ENCODE data around the gene POC1B.

The POC1B gene

DNA sequence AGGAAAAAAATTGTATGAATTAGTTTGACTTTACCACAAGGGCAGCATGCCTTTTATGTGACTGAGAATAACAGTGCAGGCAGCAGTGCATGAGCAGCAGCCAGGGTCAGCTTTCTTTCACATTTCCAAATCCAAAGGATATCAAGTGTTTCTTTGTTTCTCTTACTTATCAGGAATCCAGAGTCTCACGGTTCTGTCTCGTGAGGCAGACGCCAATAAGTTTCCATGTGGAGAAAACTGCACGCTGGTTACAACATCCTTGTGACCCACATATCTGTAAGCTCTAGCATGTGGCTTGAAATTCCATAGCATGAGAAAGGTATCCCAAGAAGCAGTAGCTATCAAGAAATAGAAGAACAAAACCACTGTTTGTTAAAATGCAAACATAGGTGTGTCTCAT is 28.8 kb downstream of the POC1B start:
- no peak for DNase-seq (ENCODE audit: low spot score)

DNA sequence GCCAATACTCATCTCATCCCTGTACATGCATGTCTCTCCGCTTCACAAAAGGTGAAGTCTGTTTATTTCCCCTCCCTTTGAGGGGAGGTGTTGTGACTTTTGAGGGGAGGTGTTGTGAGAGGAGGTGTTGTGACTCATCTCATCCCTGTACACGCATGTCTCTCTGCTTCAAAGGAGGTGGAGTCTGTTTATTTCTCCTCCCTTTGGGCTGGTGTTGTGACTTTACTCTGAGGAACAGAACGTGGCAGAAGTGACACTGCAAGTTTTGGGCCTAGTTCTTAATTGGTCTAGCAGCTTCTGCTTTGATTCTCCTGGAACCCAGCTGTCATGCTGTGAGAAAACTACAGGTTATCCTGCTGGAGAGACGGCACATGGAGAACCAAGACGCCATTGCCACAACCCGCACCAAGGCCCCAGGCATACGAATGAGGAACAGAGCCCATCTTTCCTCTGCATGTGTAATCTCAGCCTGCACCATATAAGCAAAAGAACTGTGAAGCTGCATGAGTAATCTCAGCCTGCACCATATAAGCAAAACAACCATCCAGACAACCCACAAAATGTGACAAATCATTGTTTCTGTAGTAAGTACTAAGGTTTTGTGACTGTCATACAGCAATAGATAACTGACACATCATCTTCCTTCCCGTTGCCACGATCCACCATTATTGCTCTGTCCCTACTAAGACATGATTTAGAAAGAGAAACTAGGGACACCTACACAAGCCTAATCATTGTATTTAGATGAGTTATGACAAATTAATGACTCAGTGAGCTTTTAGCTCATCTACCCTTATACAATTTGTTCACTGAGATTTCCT is 31.2 kb downstream of the POC1B start:
- no peak for DNase-seq (ENCODE audit: low spot score)

DNA sequence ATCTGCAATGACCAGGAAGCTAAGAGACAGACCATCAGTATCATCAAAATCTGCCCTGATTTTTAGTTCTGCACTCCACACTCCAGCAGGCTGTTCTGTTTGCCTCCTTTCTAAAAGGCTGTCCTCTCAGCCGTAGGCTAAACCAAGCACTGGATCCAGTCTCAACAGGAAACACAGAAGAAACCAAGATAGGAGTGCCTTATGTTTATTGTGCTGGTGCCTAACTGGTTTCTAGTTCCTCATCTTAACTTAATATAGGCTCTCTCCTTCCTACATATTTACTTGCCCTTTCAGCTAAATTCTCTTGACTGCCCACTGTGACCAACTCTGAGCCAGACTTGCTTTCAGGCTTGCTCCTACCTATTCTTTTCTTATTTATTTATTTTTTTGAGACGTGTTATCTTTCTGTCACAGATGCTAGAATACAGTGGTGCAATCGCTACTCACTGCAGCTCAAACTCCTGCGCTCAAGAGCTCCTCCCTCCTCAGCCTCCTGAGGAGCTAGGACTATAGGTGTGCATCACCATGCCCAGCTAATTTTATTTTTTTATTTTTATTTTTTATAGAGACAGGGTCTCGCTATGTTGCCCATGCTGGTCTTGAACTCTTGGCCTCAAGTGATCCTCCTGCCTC is 32.1 kb downstream of the POC1B start:
- no peak for DNase-seq (ENCODE audit: low spot score)

DNA sequence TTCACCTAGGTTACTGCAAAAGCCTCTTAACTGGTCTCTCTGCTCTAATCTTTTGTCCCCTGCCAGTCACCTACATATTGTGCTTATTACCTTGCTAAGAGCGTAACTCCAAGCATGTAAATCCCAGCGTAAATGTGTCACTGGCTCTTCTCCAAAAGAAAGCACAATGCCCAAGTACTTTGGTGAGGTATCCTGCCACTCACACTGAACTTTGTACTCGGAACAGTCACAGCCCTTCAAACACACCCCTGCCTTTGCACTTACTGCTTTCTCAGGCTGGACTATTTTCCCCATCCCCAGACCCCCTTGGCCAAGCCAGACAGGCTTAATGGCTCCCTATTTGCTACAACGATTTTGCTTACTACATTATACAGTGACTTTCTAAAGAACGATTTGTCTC is 33.0 kb downstream of the POC1B start:
- no peak for DNase-seq (ENCODE audit: low spot score)

DNA sequence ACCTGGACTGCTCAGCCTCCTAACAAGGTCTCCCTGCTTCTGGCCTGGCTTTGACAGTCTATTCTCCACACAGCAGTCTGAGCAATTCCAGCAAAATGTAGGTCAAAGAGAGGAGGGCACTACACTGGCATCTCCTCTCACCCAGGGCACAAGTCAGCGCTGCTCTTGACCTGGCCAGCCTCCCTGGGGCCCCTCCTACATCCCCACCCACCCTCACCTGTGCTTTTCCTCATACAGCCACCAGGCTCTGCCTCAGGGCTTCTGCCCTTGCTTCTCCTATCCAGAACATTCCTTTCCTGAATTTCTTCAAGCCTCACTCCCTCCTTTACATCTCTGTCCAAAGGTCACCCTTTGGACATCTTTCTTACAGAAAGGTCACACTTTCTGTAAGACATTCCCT is 34.9 kb downstream of the POC1B start:
- no peak for DNase-seq (ENCODE audit: low spot score)

DNA sequence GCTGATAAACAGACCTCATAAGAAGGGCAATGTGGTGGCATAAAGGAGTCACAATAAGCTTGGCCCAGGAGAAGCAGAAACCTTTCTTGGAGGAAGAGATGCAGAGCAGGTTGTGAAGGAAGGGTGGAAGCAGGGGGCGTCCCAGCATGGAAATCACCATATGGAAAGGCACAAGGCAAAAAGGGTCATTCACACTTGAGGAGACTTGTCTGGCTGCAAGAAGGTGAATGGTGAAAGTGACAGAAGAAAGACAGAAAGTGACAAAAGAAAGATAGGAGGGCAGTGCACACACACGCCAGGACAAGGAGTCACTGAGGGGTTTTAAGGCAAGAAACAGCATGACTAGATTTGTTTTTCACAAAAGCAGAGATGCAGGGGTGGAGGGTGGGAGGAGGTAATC is 39.6 kb downstream of the POC1B start:
- DNase-seq (ENCODE audit: low spot score), result no peak

DNA sequence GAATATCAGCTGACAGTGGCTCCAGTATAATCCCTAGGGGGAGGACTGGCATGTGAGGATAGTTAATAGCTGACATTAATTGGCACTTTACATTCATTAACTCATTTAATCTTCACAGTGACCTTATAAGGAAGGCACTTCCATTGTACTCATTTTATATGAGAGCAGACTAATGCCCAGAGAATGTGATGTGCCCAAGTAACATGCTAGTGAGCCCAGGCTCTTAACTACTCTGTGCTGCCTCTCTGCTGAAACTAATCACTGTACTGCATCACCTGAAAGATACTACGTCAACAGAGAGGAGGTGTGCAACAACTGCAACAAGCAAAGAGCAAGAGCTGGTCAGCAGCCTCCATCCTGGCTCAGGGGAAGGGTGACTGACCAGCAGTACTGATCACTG is 41.4 kb downstream of the POC1B start:
- no peak for DNase-seq (ENCODE audit: low spot score)

DNA sequence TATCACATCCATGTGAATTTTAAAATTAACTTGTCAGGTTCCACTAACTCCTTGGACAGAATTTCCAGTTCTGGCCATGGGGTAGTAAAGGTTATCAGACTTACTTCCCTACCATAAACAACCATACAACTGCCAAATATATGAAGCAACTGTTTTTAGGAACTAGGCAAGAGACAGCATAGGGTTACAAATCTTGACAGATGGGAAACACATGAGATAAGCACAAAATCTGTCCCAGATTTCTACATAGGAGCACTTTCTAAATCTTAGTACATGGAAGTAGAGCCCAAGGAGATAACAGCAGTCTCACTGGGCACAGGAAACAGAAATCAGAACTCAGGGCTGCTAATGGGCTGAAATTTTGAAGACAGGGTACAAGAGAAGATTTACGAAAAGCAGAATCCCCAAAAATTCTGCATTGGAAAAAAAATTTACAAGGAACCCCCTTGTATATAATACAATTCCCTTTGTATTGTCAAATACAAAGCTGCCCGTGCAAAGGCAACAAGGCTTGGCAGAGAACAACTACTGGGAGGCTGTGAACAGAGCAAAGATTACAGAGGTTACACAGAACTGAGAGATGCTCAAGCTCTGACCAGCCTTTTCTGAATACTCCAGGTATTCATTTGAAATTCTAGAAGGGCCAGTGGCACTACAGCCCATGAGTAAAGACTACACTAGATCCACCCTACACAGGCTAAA is 44.5 kb downstream of the POC1B start:
- no peak for DNase-seq (ENCODE audit: low spot score)

DNA sequence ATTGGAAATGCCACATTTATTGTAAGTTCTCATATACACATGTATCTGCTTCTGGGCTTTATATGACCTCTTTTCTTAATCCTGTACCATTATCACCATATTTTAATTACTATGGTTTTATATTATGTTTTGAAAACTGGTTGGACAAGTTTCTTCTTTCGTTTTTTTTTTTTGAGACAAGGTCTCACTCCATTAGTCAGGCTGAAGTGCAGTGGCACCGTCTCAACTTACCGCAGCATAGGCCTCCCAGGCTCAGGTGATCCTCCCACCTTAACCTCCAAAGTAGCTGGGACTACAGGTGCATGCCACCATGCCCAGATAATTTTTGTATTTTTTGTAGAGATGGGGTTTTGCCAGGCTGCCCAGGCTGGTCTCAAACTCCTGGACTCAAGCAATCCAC is 45.9 kb downstream of the POC1B start:
- DNase-seq (ENCODE audit: low spot score), result no peak

DNA sequence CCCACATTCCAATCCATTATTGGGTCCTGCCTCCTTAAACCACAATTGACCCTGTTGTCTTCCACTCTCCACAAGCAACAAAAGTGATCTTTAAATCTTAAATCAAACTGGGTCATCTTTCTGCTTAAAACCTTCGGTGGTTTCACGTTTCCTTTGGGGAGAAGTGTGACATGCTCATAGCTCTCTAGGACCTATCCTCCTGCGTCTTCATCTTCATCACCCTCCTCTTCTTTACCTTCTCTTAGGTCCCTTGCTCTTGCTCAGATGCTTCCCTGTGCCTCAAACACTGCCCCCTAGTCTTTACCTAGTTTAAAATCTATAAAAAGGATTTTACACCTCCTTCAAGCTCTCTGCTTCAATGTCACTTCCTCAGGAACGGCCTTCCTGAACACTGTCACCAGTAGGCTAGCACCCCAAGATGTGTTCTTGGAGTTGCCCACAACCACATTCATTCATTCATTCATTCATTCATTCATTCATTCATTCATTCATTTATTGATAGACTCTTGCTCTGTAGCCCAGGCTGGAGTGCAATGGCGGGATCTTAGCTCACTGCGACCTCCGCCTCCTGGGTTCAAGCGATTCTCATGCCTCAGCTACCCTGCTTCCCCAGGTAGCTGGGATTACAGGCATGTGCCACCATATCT is 48.1 kb downstream of the POC1B start:
- DNase-seq (ENCODE audit: low spot score), result no peak

DNA sequence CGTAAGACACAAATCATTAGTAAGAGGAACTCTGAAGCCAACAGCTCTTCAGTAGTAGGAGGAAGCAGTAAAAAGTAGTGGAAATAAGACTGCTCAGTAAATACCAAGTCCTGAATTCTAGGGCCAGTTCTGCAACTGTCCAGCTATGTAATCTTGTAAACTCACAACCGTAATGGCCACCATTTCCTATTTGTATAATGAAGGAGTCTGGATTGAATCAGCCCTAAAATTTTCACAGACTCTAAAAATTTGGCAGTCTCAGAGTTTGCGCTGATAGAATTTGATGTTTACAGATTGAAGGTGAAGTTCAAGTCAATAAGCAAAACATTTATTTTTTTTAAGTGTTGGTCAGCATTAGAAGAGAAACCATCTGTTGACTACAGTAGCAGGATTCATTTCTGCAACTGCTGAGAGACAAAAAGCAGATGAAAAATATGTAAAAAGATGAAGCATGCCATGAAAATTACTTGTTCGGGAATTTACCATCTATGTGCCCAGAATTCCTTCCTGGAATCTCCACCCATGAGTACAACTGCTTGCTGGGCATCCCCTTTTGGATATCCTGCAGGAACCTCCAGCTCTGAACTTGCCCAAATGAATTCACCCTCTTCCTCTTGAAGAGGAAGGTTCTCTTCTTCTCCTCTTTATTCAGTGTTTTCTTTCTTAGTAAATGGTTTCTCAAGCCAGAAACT is 48.8 kb downstream of the POC1B start:
- DNase-seq (ENCODE audit: low spot score), result no peak

DNA sequence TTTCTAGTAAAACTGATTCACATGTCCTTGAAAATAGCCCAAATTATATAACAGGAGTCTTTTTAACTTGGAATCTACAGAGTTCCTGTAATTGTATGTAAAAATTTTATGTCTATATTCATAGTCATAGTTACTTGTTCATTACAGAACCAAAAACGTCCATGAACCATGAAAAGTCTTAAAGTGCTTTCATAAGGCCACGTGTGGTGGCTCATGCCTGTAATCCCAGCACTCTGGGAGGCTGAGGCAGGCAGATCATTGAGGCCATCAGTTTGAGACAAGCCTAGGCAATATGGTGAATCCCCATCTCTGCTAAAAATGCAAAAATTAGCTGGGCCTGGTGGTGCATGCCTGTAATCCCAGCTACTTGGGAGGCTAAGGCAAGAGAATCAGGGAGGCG is 49.6 kb downstream of the POC1B start:
- DNase-seq (ENCODE audit: low spot score), result no peak

DNA sequence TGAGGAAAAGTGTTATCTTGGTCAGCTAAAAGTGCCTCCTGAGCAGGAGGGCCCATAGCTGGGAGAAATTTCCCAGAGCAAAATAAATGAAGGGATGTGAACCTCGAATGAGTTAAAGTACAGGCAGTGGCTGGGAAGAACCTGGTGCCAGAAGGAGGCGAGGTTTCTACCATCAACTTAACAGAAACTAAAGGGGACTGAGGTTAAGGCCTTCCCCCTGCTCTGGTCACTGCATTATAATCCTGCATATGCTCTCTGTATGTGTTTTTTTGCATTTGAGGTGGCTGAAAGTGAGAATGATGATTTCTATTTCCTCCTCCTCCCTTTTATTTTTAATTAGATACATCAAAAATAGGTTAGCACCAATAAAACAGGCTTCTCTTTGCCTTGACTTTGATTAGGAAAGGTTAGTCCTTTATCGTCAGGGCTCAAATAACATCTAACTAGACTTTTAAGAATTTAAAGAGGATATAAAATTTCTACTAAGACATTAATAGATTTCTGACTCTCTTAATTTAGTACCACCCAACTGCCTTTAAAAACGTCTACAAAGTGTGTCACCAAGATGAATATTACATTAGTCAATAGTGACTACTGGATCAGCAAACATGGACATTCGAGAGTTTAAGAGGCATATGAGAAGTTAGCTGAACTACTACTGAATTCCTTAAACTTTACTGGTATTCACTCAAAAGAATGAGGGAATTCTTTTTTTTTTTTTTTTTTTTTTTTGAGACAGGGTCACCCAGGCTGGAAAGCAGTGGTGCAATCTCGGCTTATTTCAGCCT is 50.5 kb downstream of the POC1B start:
- no peak for DNase-seq (ENCODE audit: low spot score)

DNA sequence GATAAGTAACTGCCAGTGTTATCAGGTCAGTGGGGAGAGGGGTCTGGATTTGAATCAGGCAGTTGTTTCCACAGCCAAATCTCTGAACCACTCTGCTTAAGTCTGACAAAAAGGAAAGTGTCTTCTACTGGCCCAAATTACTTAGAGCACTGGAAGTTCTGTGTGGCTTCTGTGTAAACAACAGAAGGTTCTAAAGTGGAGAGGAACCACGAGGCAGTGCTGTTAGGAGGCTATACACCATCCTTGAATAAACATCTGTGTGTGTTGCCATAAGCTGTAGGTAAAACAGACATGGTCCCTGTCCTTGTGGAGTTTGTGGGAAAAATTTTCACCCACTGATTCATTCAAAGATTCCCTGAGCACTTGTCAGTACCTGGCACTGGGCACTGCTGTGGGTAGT is 51.2 kb downstream of the POC1B start:
- DNase-seq (ENCODE audit: low spot score), result no peak

DNA sequence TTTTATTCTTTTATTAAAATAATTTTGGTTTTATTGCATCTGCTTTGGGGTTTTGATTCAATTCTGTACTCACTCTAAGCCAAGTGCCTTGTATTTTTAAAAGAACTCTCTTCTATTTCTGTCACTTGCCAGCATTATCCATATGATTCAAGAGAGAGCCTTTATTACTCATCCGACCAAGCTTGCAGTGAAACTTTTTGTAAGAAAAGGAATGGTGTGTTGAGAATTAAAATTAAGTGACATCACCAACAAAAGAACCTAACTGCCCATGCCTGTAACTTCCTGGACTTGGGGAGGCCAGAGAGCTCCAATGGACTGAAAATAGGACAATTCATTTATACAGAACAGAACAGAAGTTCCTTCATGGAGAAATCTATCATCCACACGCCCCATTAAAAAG is 53.3 kb downstream of the POC1B start:
- DNase-seq (ENCODE audit: low spot score), result no peak

DNA sequence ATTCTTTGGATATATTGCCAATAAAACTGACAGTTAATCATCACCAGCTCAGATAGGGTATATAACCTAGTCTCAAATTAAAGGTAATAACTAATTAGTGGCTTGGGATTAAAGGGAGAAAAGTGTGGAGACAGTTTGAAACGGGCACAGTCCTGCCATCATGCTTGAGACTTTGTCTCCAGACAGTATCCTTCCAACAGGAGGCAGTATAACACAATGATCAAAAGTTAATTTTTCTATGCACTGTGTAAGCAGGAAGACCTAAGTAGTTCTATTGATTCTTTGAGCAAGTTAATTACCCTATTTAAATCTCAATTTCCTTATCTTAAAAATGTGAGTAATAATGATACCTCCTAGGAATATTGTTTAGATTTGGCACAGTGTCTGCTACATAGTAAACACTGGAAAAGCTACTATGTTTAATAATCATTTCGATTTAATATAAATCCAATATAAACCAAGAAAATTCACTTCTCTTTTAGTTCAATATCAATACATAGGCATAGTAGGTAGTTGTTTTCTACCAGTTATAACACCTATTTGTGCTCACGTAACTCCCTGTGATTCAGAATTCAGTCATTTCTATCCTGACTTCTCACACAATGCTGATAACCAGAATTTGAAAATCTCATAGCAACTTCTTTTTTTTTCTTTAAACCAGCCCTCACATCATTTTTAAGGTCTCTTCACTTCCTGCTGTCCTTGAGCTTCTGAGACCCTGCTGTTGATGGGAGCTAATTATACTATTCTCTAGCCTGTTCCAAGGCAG is 54.9 kb downstream of the POC1B start:
- DNase-seq (ENCODE audit: low spot score), result no peak

DNA sequence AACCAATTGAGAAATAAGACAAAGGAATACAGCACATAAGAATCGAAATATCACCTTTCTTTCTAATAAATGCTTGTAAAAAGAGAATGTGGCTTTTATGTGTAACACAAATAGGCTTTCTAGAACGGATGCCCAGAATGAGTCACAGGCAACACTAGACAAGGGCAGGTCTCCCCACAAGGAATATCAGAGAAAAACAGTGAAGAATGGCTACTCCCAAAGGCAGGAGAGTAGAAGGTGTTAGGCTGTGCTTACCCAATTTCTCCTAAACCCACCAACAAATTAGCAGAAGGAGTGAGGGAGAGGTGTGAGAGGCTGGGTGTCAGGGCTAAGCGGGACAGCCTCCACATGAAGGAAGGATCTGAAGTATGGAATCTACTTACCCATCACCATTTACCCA is 56.5 kb downstream of the POC1B start:
- DNase-seq (ENCODE audit: low spot score), result no peak

DNA sequence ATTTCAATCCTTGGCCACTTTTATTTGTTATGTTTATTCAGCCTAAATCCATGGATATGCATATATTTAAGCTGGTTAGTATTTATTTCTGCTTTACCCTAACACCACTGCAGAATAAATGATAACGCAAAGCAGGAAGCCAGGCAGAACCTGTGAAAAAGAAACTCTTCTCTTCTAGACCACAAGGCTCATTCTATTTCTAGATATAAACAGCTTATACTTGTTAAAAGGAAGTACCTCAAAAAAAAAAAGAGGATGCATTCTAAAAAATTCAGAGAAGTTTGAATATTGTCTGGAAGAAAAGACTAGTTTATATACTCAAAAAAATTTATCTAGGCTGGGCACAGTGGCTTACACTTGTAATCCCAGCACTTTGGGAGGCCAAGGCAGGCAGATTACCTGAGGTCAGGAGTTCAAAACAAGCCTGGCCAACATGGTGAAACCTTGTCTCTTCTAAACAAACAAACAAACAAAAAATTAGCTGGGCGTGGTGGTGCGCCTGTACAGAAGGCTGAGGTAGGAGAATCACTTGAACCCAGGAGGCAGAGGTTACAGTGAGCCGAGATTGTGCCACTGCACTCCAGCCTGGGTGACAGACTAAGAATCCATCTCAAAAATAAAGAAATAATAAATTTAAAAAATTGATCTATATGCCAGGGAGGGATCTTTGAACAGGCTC is 57.1 kb downstream of the POC1B start:
- no peak for DNase-seq (ENCODE audit: low spot score)

DNA sequence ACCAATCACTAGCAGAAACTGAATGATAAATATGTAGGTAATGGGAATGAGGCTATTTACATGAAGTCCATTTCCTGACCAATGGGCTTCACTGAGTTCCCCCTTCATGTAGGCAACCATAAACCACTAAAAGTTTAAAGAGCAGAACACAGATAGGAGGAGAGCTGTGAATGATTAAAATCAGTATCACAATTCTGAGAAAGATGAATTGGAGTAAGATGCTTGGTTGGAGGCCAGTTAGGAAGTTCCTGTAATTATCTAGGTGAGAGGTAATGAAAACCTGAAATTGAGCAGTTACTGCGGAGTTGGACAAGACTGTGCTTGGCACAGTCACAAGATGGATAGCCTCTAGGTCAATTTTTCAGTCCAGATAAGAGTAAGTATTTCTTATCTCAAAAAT is 57.8 kb downstream of the POC1B start:
- DNase-seq (ENCODE audit: low spot score), result no peak

DNA sequence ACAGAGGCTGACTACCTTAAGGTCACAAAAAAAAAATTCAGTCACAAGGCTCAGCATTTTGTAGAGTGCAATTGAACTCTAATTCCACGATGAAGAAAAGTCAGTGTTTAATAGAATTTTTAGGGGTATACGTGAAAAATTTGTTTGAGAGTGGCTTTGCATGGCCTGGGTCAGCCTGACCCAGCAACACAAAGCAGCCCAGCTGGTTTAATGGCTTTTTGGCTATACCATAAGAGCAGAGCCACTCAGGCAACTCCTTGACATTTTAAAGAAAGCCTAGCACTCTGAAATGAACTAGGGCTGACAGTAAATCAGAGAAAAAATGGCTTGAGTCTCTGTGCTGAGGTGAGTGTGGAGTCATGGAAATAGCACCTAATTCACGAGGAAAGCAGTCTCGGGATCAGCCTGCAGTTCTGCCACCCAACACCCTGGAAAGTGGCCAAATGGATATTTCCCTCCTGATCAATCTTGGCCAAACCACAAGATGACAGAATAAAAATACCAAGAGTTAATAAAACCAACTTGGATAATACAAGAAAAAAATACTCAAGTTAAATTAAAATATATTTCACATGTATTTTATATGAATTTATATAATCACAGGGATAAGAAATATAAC is 60.8 kb downstream of the POC1B start:
- no peak for DNase-seq (ENCODE audit: low spot score)
